Chondrocyte (in vitro differentiated cells): ENCODE data around the gene ZNF3. TPM values are rescaled to one million over a fixed set of nuclear protein-coding genes. Genes with fewer than 3 reads are reported as not detected.
"Not testable (repeated sequence)": the region's sequence is repeated elsewhere in the genome, so short reads cannot be mapped to it uniquely, and the experiment has no call there.

ENCODE experiments used
- DNase-seq: peaks from one replicate; pipeline ENCODE4 v3.0.0; 2021; ENCODE audit warnings: mixed read lengths, low spot score
- H3K27ac Mint-ChIP-seq: one replicate; pipeline ENCODE4 v1.8.0; 2021; ENCODE audit warnings: mild to moderate bottlenecking, moderate library complexity, mixed read lengths; ENCODE audit not compliant: unreplicated experiment
- H3K27me3 Mint-ChIP-seq: 2 replicates; pipeline ENCODE4 v1.8.0; 2021; ENCODE audit warnings: low read depth, mixed read lengths
- H3K36me3 Mint-ChIP-seq: 2 replicates; pipeline ENCODE4 v1.8.0; 2021; ENCODE audit warnings: low read depth, mixed read lengths
- H3K4me1 Mint-ChIP-seq: 2 replicates; pipeline ENCODE4 v1.8.0; 2021; ENCODE audit warnings: low read depth, mild to moderate bottlenecking, mixed read lengths
- H3K4me3 Mint-ChIP-seq: one replicate; pipeline ENCODE4 v1.8.0; 2021; ENCODE audit warnings: mild to moderate bottlenecking, moderate library complexity, mixed read lengths; ENCODE audit not compliant: unreplicated experiment
- H3K9me3 Mint-ChIP-seq: 2 replicates; pipeline ENCODE4 v1.8.0; 2021; ENCODE audit warnings: low read depth, mixed read lengths
- long read RNA-seq: library from polyadenylated mRNA; stranded (forward); transcript quantifications from one replicate; pipeline ENCODE4 v2.0.0, GENCODE V29; 2021
- total RNA-seq: library from RNA; stranded (reverse); gene quantifications from 3 replicates; pipeline ENCODE4 v1.2.1, GENCODE V29; 2021
- TF ChIP-seq, protein P1 (sequence below): fragments of 200-600 bp; sonication (generic); IDR thresholded peaks from 2 replicates; pipeline ENCODE4 v1.5.0; 2021; ENCODE audit warnings: antibody characterized with exemption, mild to moderate bottlenecking, moderate library complexity

ZNF3 gene
- total RNA-seq = 21.9 to 28.4 TPM (median 22.1 TPM) in 3 replicates
- long read RNA-seq, transcript ZNF3-202 (6 exons, 2,799 nt) = major isoform, 19 of 38 reads
- long read RNA-seq, partial matches to known transcripts = 0 of 38 reads
- long read RNA-seq, other reads (novel, unspliced or antisense) = 15 of 38 reads

DNA sequence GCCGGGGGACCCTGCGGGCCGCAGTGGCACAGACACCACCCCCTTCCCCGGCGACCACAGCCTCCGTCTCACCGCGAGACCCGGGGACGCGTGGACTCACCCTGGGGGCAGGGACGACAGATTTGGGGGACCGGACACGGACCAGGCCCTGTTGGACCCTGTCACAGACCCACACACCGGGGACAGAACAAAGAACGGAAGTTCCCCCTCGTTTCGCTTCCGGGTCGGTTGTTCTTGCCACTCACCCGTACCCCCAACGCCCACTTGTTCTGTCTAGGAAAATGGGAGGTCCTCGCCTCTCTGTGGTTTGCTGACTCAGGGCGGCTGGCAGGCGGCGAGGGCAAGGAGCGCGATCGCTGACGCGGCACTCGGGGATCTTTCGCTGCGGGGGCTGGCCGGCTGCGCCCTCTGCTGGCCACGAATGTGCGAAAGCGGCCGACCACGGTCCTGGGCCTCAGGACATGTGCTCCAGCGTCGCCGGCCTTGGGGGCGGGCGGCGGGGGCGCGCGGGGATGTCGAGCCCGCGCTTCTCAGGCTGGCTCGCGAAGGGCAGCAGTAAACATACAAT is at the start of gene ZNF3:
TSS of gene ZNF3 (minus strand) at position 189 of the 568 bp plus-strand sequence. CDS start 4,366 bp downstream, outside the sequence.
- TF ChIP-seq, protein P1, sequence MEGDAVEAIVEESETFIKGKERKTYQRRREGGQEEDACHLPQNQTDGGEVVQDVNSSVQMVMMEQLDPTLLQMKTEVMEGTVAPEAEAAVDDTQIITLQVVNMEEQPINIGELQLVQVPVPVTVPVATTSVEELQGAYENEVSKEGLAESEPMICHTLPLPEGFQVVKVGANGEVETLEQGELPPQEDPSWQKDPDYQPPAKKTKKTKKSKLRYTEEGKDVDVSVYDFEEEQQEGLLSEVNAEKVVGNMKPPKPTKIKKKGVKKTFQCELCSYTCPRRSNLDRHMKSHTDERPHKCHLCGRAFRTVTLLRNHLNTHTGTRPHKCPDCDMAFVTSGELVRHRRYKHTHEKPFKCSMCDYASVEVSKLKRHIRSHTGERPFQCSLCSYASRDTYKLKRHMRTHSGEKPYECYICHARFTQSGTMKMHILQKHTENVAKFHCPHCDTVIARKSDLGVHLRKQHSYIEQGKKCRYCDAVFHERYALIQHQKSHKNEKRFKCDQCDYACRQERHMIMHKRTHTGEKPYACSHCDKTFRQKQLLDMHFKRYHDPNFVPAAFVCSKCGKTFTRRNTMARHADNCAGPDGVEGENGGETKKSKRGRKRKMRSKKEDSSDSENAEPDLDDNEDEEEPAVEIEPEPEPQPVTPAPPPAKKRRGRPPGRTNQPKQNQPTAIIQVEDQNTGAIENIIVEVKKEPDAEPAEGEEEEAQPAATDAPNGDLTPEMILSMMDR = peak; percentile 97
- Mint-ChIP-seq H3K27ac (peak within 1 kb of the TSS; percentile 92), H3K4me3 (peak within 1 kb of the TSS; percentile 89), H3K9me3 (no peaks in the 10 kb centered on the region), H3K27me3 (no peaks in the 10 kb centered on the region), H3K36me3 (peaks cover 19% of the 10 kb centered on the region), H3K4me1 (peaks cover 38% of the 10 kb centered on the region)
- peak; percentile 99 for DNase-seq

DNA sequence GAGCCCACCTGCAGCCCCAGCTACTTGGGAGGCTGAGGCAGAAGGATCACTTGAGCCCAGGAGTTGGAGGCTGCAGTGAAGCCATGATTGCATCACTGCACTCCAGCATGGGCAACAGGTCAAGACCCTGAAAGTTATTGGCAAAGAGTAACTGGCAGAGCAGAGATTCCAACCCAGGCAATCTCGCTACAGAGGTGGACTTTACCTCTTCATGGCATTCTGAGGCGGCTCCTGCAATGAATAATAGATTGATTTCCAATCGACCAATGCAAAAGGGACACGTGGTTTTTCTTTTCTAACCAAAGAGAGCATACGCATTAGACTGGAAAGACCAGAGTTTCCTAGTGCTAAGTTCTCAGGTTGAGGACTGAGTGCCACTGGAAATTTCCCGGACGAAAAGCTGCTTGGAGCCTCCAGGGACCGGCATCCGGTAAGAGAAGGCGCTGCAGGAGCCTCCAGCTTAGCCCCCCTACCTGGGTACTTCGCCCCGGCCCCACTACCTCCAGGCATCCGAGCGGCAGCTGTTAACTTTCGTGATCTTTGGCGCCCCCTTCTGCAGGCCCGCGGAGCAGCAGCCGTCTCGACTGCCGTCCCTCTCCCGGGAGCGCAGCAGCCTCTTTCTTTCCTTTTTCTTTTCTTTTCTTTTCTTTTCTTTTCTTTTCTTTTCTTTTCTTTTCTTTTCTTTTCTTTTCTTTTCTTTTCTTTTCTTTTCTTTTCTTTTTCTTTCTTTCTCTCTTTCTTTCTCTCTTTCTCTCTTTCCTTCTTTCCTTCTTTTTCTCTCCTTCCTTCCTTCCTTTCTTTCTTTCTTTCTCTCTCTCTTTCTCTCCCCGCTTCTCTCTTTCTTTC is 49.3 kb upstream of the ZNF3 start:
- peak overlapping the region; percentile 4 for H3K4me3 Mint-ChIP-seq
- no peaks in the 10 kb centered on the region for H3K27me3 Mint-ChIP-seq
- TF ChIP-seq, protein P1 = peak; percentile 92

DNA sequence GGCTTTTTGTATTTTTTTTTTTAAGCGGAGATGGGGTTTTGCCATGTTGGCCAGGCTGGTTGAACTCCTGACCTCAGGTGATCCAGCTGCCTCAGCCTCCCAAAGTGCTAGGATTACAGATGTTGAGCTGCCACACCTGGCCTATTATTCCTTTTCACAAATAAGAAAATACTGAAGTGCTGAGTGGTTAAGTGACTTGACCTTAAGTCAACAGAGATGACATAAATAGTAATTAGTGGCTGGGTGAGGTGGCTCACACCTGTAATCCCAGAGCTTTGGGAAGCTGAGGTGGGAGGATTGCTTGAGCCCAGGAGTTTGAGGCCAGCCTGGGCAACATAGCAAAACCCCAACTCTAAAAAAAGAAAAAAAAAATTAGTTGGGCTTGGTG is 48.7 kb upstream of the ZNF3 start:
- H3K36me3 Mint-ChIP-seq, H3K27me3 Mint-ChIP-seq, DNase-seq, H3K9me3 Mint-ChIP-seq, H3K27ac Mint-ChIP-seq, H3K4me3 Mint-ChIP-seq: not testable (repeated sequence)
- H3K4me1 Mint-ChIP-seq = peaks cover 21% of the 10 kb centered on the region

More for the DNA sequence above, 49.3 kb upstream of the ZNF3 start:
- no peaks in the 10 kb centered on the region for H3K36me3 Mint-ChIP-seq
- DNase-seq = no peak
- H3K27ac Mint-ChIP-seq = no peak overlapping the region
- peaks cover 17% of the 10 kb centered on the region for H3K4me1 Mint-ChIP-seq
- H3K9me3 Mint-ChIP-seq = no peaks in the 10 kb centered on the region

DNA sequence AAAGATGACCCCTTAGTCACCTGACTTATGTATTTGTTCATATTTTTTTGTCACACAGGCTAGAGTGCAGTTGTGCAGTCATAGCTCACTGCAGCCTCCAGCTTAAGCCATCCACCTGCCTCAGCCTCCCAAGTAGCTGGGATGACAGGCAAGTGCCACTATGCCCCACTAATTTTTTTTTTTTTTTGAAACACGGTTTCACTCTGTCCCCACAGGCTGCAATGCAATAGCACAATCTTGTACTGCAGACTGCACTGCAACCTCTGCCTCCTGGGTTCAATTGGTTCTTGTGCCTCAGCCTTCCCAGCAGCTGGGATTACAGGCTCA is 47.1 kb upstream of the ZNF3 start:
- Mint-ChIP-seq H3K36me3 (no peaks in the 10 kb centered on the region), H3K27ac (no peak overlapping the region), H3K9me3 (no peaks in the 10 kb centered on the region), H3K4me3 (peak overlapping the region; percentile 2), H3K4me1 (peaks cover 21% of the 10 kb centered on the region), H3K27me3 (no peaks in the 10 kb centered on the region)
- DNase-seq = no peak
- TF ChIP-seq, protein P1 = no peak

DNA sequence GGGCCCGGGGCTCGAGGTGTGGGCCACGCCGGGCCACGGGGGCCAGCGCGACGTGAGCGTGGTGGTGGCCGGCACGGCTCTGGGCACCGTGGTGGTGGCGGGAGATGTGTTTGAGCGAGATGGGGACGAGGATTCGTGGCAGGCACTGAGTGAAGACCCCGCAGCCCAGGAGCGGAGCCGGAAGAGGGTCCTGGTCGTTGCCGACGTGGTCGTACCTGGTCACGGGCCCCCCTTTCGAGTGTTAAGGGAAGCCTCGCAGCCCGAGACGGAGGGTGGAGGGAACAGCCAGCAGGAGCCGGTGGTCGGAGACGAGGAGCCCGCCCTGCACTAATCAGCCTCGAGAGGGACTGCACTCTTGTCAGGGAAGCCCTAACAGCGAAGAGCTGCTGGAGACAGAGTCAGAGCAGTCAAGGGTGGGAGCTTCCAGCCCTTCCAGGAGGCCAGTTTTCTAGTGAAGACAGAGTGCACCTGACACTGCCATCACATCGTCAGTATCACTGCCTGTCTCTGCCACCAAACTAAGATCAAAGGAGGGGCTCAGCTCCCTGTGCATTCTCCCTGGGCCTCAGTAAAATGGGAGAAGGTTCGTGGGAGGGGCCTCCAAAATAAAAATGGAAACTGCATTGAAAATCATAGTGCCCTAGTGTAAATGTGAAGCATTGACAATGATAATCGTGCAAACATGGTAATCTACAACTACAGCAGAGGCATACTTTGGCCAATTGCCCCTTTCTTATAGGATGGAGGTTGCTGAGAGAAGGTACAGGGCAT is 46.5 kb upstream of the ZNF3 start:
- Mint-ChIP-seq H3K27me3 (no peaks in the 10 kb centered on the region), H3K9me3 (no peaks in the 10 kb centered on the region), H3K4me3 (peak overlapping the region; percentile 99), H3K36me3 (no peaks in the 10 kb centered on the region), H3K4me1 (peaks cover 21% of the 10 kb centered on the region), H3K27ac (peak overlapping the region; percentile 82)
- DNase-seq = no peak
- TF ChIP-seq, protein P1 = no peak
